MM.1S (cell line): ENCODE measurements around the gene PWP2.

Experiments
- DNase-seq: peaks from one replicate; pipeline ENCODE4 v3.0.0-alpha.2; 2015
- H2AFZ ChIP-seq: fragments of 300-600 bp; sonication (generic); 2 replicates; pipeline ENCODE4 v1.6.0; 2016; ENCODE audit warnings: antibody characterized with exemption, low read length
- H3F3A ChIP-seq: fragments of 300-600 bp; sonication (generic); 2 replicates; pipeline ENCODE4 v1.6.1; 2016; ENCODE audit warnings: mild to moderate bottlenecking, antibody characterized with exemption, low read length, moderate library complexity, mixed read lengths; ENCODE audit not compliant: insufficient read depth
- H3K27ac ChIP-seq: fragments of 300-600 bp; sonication (generic); 2 replicates; pipeline ENCODE4 v1.5.1; 2016; ENCODE audit warnings: mild to moderate bottlenecking, low read length
- H3K27me3 ChIP-seq: fragments of 300-600 bp; sonication (generic); replicated peaks from 2 replicates; pipeline ENCODE4 v1.6.0; 2016; ENCODE audit warnings: low read length; ENCODE audit not compliant: insufficient read depth
- H3K36me3 ChIP-seq: fragments of 300-600 bp; sonication (generic); replicated peaks from 2 replicates; pipeline ENCODE4 v1.6.1; 2016; ENCODE audit warnings: mild to moderate bottlenecking, low read length, mixed read lengths; ENCODE audit not compliant: insufficient read depth
- H3K4me1 ChIP-seq: fragments of 300-600 bp; sonication (generic); 2 replicates; pipeline ENCODE4 v1.6.1; 2016; ENCODE audit warnings: low read length, mixed read lengths
- H3K4me2 ChIP-seq: fragments of 300-600 bp; sonication (generic); 2 replicates; pipeline ENCODE4 v1.6.0; 2016; ENCODE audit warnings: low read depth, low read length
- H3K4me3 ChIP-seq: fragments of 300-600 bp; sonication (generic); 2 replicates; pipeline ENCODE4 v1.5.1; 2016; ENCODE audit warnings: low read length, mixed read lengths
- H3K79me2 ChIP-seq: fragments of 300-600 bp; sonication (generic); 2 replicates; pipeline ENCODE4 v1.6.1; 2016; ENCODE audit warnings: mixed run types, low read length, mixed read lengths
- H3K9ac ChIP-seq: fragments of 300-600 bp; sonication (generic); 2 replicates; pipeline ENCODE4 v1.6.1; 2016; ENCODE audit warnings: low read length, mixed read lengths
- H3K9me2 ChIP-seq: fragments of 300-600 bp; sonication (generic); replicated peaks from 2 replicates; pipeline ENCODE4 v1.6.1; 2016; ENCODE audit warnings: mild to moderate bottlenecking, low read length, mixed read lengths; ENCODE audit not compliant: insufficient read depth
- H3K9me3 ChIP-seq: fragments of 300-600 bp; sonication (generic); replicated peaks from 2 replicates; pipeline ENCODE4 v1.6.1; 2016; ENCODE audit warnings: mild to moderate bottlenecking, low read length, mixed read lengths; ENCODE audit not compliant: insufficient read depth
- H4K20me1 ChIP-seq: fragments of 300-600 bp; sonication (generic); 2 replicates; pipeline ENCODE4 v1.6.1; 2016; ENCODE audit warnings: mild to moderate bottlenecking, low read length, moderate library complexity, mixed read lengths; ENCODE audit not compliant: insufficient read depth
- CTCF ChIP-seq: fragments of 300-600 bp; sonication (generic); IDR thresholded peaks from 2 replicates; pipeline ENCODE4 v1.5.1; 2016; ENCODE audit warnings: antibody characterized with exemption, low read length, mixed read lengths
- EZH2 ChIP-seq: fragments of 300-600 bp; sonication (generic); optimal IDR thresholded peaks from 2 replicates; pipeline ENCODE3; 2017; ENCODE audit warnings: low read depth, mild to moderate bottlenecking, antibody characterized with exemption, low read length, mixed read lengths
- EZH2phosphoT487 ChIP-seq: fragments of 300-600 bp; sonication (generic); IDR thresholded peaks from 2 replicates; pipeline ENCODE4 v1.6.1; 2018; ENCODE audit warnings: antibody characterized with exemption, low read length

The PWP2 gene

GRCh38 chr21:44082648-44083440 lies 24.4 kb upstream of the PWP2 start:
- no peaks in the 10 kb centered on the region for H3K4me1 ChIP-seq
- no peak overlapping the region for H3K4me3 ChIP-seq
- peaks cover 15% of the 10 kb centered on the region for H3K36me3 ChIP-seq
- no peaks in the 10 kb centered on the region for H3F3A ChIP-seq
- H3K9ac ChIP-seq: no peak overlapping the region
- H3K79me2 ChIP-seq: peaks cover 11% of the 10 kb centered on the region; the same call in 1 of the 2 replicates
- DNase-seq: no peak
- no peaks in the 10 kb centered on the region for H3K9me2 ChIP-seq
- no peak overlapping the region for H3K4me2 ChIP-seq
- TF ChIP-seq CTCF (no peak), EZH2 (no peak), EZH2phosphoT487 (no peak)
- H3K27ac ChIP-seq: no peak overlapping the region
- no peaks in the 10 kb centered on the region for H3K27me3 ChIP-seq
- H2AFZ ChIP-seq: no peak overlapping the region
- H3K9me3 ChIP-seq: no peaks in the 10 kb centered on the region
- no peaks in the 10 kb centered on the region for H4K20me1 ChIP-seq

DNA sequence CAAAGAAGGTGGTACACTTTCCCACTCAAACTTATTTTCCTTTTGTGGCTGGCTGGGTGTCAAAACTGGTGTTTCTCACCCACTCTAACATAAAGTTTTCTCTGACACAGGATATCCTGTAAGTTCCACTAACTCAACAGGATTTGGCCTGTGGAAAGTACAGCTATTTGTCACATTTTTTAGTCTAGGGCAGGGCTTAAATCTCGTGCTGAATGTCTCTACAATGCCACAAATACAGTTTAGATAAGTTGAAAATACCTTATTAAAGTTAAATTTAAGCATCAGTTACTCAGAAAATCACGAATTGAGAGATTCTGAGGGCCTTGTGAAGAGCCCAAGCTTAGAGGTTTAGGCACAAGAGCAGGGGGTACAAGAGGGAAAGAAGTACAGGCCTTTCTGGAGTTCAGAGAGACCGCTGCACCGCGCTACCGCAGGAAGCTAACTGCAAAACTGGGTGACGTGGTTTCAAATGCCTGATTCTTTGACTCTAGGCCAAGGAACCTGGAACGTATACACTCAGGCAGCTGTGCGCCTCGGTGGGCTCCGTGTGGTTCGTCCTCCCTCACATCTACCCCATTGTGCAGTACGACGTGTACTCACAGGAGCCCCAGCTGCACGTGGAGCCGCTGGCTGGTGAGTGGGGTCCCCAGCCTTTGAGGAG lies 23.4 kb upstream of the PWP2 start:
- Histone ChIP-seq H3K79me2 (peaks cover 11% of the 10 kb centered on the region; the same call in 1 of the 2 replicates), H3K27me3 (no peaks in the 10 kb centered on the region), H3K9me3 (no peaks in the 10 kb centered on the region), H2AFZ (no peak overlapping the region), H3K4me1 (no peaks in the 10 kb centered on the region), H3F3A (no peaks in the 10 kb centered on the region), H3K36me3 (peaks cover 18% of the 10 kb centered on the region), H3K9ac (no peak overlapping the region), H3K4me3 (no peak overlapping the region), H3K27ac (no peak overlapping the region), H3K9me2 (no peaks in the 10 kb centered on the region), H3K4me2 (no peak overlapping the region), H4K20me1 (no peaks in the 10 kb centered on the region)
- TF ChIP-seq EZH2phosphoT487: no peak
- no peak for TF ChIP-seq EZH2
- TF ChIP-seq CTCF: no peak
- DNase-seq: no peak

DNA sequence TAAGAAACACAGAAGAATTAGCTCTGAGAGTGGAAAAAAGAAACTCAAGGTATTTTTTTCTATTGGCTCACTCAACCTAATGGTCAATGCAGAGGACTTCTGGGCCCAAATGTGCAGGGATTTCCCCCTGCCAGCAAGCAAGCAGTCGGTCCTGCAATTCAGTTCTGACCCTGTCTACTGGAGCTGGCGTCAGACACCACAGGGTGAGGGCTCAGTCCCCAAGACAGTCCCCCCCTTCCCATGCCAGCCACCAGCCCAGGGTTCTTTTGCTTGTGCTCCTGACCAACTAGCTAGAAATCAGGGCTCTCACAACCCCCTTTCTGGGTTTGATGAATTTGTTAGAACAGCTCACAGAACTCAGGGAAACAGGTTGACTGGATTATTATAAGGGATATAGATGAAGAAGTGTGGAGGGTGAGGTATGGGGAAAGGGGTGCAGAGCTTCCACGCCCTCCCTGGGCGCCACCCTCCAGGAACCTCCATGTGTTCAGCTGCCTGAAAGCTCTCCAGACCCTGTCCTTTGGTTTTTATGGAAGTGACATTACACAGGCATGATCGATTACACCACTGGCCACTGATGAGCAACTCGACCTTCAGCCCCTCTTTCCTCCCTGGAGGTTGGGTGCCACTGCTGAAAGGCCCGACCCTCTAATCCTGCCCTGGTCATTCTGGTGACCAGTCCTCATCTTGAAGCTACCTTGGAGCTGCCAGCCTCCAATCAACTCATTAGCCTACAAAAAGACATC lies 22.5 kb upstream of the PWP2 start:
- Histone ChIP-seq H3K27me3 (no peaks in the 10 kb centered on the region), H2AFZ (no peak overlapping the region), H3F3A (no peaks in the 10 kb centered on the region), H3K4me1 (no peaks in the 10 kb centered on the region), H3K9me2 (no peaks in the 10 kb centered on the region), H3K36me3 (peaks cover 18% of the 10 kb centered on the region), H3K4me3 (no peak overlapping the region), H3K9ac (no peak overlapping the region), H3K27ac (no peak overlapping the region), H4K20me1 (no peaks in the 10 kb centered on the region), H3K79me2 (peaks cover 11% of the 10 kb centered on the region; the same call in 1 of the 2 replicates), H3K4me2 (no peak overlapping the region), H3K9me3 (no peaks in the 10 kb centered on the region)
- DNase-seq: no peak
- no peak for TF ChIP-seq CTCF
- no peak for TF ChIP-seq EZH2
- TF ChIP-seq EZH2phosphoT487: no peak
